Ascending aorta (tissue), 2 donors: Measurements from ENCODE around the gene SEPTIN5. TPM values are rescaled to one million over a fixed set of nuclear protein-coding genes. Genes with fewer than 3 reads are reported as not detected.

ENCODE experiments used
- DNase-seq, 2 donors: peaks; one replicate each; pipeline ENCODE4 v3.0.0-alpha.2; 2019; ENCODE audit warnings: low spot score in 2 of 2
- H3K27ac ChIP-seq, 2 donors: fragments of 200-600 bp; sonication (generic); one replicate each; pipeline ENCODE4 v1.5.1; 2016 to 2017; ENCODE audit warnings: mild to moderate bottlenecking in 1 of 2
- H3K27me3 ChIP-seq: fragments of 200-600 bp; sonication (generic); one replicate; pipeline ENCODE4 v1.5.1; 2017
- H3K36me3 ChIP-seq, 2 donors: fragments of 200-600 bp; sonication (generic); one replicate each; pipeline ENCODE4 v1.5.1; 2016
- H3K4me1 ChIP-seq, 2 donors: fragments of 200-600 bp; sonication (generic); one replicate each; pipeline ENCODE4 v1.5.1; 2016 to 2017; ENCODE audit warnings: mild to moderate bottlenecking in 1 of 2
- H3K4me3 ChIP-seq, 2 donors: fragments of 200-600 bp; sonication (generic); one replicate each; pipeline ENCODE4 v1.5.1; 2016 to 2017; ENCODE audit warnings: mild to moderate bottlenecking in 1 of 2
- H3K9me3 ChIP-seq, 2 donors: fragments of 200-600 bp; sonication (generic); one replicate each; pipeline ENCODE4 v1.5.1; 2016
- CTCF ChIP-seq, 3 experiments: fragments of 200-600 bp in 2 of 3; fragments of 450-650 bp in 1 of 3; sonication (generic) in 2 of 3; IDR thresholded peaks; one replicate each; pipeline ENCODE4 v1.5.1; 2016 to 2019; ENCODE audit warnings: antibody characterized with exemption in 3 of 3, mild to moderate bottlenecking in 1 of 3, moderate library complexity in 1 of 3
- intact Hi-C: fragments of 100-400 bp; cut with DNase I; formaldehyde crosslinking; loops from one replicate; pipeline ENCODE4 v1.15.1; 2023
- total RNA-seq: library from RNA; depleted of rRNA; stranded (reverse); fragments of >200 nt; gene quantifications from one replicate; pipeline ENCODE4 v1.1.0, GENCODE V29; 2016

The SEPTIN5 gene
- total RNA-seq, 1 donor from 2014 or later = 105 TPM

GRCh38 chr22:19735665-19736510 is 21.6 kb downstream of the SEPTIN5 start:
- Histone ChIP-seq H3K9me3 (no peaks in the 10 kb centered on the region), H3K4me1 (peaks cover 0 to 1% of the 10 kb centered on the region in 2 donors), H3K27me3 (no peaks in the 10 kb centered on the region), H3K4me3 (no peak overlapping the region), H3K27ac (no peak overlapping the region), H3K36me3 (no peaks in the 10 kb centered on the region)
- no peak for DNase-seq
- intact Hi-C loops = no loop called here
- no peak for TF ChIP-seq CTCF (IDR thresholded peaks at IDR 0.05)

GRCh38 chr22:19737846-19738663 is 23.8 kb downstream of the SEPTIN5 start:
- intact Hi-C loops = no loop called here
- H3K27me3 ChIP-seq = no peaks in the 10 kb centered on the region
- no peak for TF ChIP-seq CTCF (IDR thresholded peaks at IDR 0.05)
- no peak overlapping the region for H3K4me3 ChIP-seq
- H3K9me3 ChIP-seq = no peaks in the 10 kb centered on the region
- no peak for DNase-seq
- no peaks in the 10 kb centered on the region for H3K36me3 ChIP-seq
- H3K27ac ChIP-seq = no peak overlapping the region
- H3K4me1 ChIP-seq = no peaks in the 10 kb centered on the region

GRCh38 chr22:19738664-19739447 is 24.6 kb downstream of the SEPTIN5 start:
- intact Hi-C loops = no loop called here
- DNase-seq = no peak
- Histone ChIP-seq H3K27me3 (no peaks in the 10 kb centered on the region), H3K4me1 (no peaks in the 10 kb centered on the region), H3K9me3 (no peaks in the 10 kb centered on the region), H3K36me3 (no peaks in the 10 kb centered on the region), H3K4me3 (no peak overlapping the region), H3K27ac (no peak overlapping the region)
- no peak for TF ChIP-seq CTCF (IDR thresholded peaks at IDR 0.05)

GRCh38 chr22:19739448-19739895 is 25.2 kb downstream of the SEPTIN5 start:
- Histone ChIP-seq H3K27ac (no peak overlapping the region), H3K4me3 (no peak overlapping the region), H3K36me3 (no peaks in the 10 kb centered on the region), H3K4me1 (no peaks in the 10 kb centered on the region), H3K9me3 (no peaks in the 10 kb centered on the region), H3K27me3 (no peaks in the 10 kb centered on the region)
- DNase-seq = no peak
- intact Hi-C loops = no loop called here
- no peak for TF ChIP-seq CTCF (IDR thresholded peaks at IDR 0.05)

- Histone ChIP-seq H3K36me3 (no peaks in the 10 kb centered on the region), H3K4me3 (no peak overlapping the region), H3K27ac (no peak overlapping the region), H3K9me3 (no peaks in the 10 kb centered on the region), H3K4me1 (no peaks in the 10 kb centered on the region), H3K27me3 (no peaks in the 10 kb centered on the region)
- DNase-seq = no peak
- no peak for TF ChIP-seq CTCF (IDR thresholded peaks at IDR 0.05)
- intact Hi-C loops = no loop called here
Observed at GRCh38 chr22:19739911-19740449, 25.7 kb downstream of the SEPTIN5 start.
